ENCODE results near the gene CSTA. TPM values are rescaled to one million over a fixed set of nuclear protein-coding genes. Genes with fewer than 3 reads are reported as not detected.

CSTA gene
- total RNA-seq, 1 donor from 2014 or later = not detected

GRCh38 chr3:122390665-122391064 lies 65.6 kb downstream of the CSTA start:
- TF ChIP-seq, protein P1, sequence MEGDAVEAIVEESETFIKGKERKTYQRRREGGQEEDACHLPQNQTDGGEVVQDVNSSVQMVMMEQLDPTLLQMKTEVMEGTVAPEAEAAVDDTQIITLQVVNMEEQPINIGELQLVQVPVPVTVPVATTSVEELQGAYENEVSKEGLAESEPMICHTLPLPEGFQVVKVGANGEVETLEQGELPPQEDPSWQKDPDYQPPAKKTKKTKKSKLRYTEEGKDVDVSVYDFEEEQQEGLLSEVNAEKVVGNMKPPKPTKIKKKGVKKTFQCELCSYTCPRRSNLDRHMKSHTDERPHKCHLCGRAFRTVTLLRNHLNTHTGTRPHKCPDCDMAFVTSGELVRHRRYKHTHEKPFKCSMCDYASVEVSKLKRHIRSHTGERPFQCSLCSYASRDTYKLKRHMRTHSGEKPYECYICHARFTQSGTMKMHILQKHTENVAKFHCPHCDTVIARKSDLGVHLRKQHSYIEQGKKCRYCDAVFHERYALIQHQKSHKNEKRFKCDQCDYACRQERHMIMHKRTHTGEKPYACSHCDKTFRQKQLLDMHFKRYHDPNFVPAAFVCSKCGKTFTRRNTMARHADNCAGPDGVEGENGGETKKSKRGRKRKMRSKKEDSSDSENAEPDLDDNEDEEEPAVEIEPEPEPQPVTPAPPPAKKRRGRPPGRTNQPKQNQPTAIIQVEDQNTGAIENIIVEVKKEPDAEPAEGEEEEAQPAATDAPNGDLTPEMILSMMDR (IDR thresholded peaks at IDR 0.05) = no peak
- intact Hi-C loops (cut with DNase I) = no loop called here
- DNase-seq (ENCODE audit: low spot score in 2 of 2) = no peak
- no peaks in the 10 kb centered on the region for H3K36me3 ChIP-seq
- H3K27me3 ChIP-seq = no peaks in the 10 kb centered on the region
- no peak overlapping the region for H3K4me3 ChIP-seq
- H3K9me3 ChIP-seq = no peaks in the 10 kb centered on the region
- peaks cover 0 to 2% of the 10 kb centered on the region in 2 donors for H3K4me1 ChIP-seq
- no peak overlapping the region for H3K27ac ChIP-seq

Other genes with a start within 250 kb of the CSTA start
- gene CASR, start 141.6 kb upstream of the CSTA start, total RNA-seq = not detected
- gene MIX23, start 58.0 kb downstream of the CSTA start, total RNA-seq = not detected
- 17.1 TPM for gene FAM162A, start 58.9 kb downstream of the CSTA start, total RNA-seq
- gene WDR5B, start 90.8 kb downstream of the CSTA start, total RNA-seq = 1.8 TPM
- 21.1 TPM for gene KPNA1, start 189.7 kb downstream of the CSTA start, total RNA-seq
- 8.1 TPM for gene PARP9, start 239.1 kb downstream of the CSTA start, total RNA-seq
- 22.4 TPM for gene DTX3L, start 239.1 kb downstream of the CSTA start, total RNA-seq